GM19193 (cell line): ENCODE data around the gene ST6GALNAC2.

Source experiments
- POLR2A ChIP-seq: IDR thresholded peaks from 4 replicates; pipeline ENCODE4 v1.6.1; 2011; ENCODE audit not compliant: insufficient read depth, insufficient read length; ENCODE audit errors: extremely low read depth

Gene ST6GALNAC2

DNA sequence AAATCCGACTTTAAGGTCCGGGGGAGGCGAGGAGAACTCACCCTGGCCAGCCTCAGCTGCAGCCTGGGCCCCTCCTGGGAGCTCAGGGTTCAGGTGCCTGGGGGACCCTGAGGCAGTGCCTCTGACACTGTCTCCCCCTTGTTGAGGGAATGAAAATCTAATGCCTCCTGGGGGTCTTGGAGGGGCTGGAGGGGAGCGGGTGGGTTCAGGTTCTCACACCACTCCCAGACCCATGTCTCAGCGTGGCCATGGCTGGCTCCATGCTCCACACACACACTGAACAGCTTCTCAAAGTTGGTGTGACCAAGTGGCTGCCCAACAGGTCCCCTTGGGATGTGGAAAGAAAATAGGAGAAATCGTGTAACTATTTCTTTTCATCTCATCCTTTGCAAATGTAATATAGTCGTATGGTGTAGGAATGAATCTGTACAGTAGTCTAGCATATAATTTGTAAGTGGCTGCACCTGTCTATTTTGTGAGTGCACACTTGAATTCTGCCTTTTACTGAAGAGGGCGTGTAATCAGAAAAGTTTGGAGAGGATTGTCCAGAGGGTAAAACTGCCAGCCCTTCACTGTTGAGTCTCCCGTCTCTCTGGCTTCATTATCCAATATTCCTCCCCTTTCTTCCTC is 46.6 kb downstream of the ST6GALNAC2 start:
- no peak for TF ChIP-seq POLR2A

GRCh38 chr17:76538281-76538931 is 47.3 kb downstream of the ST6GALNAC2 start:
- TF ChIP-seq POLR2A, result no peak

GRCh38 chr17:76537578-76538280 is 47.9 kb downstream of the ST6GALNAC2 start, which contains the start of gene CYGB:
CYGB (minus strand) TSS chr17:76537709; CDS start chr17:76537542, 167 bp downstream.
- no peak for TF ChIP-seq POLR2A

GRCh38 chr17:76537288-76537577 is 48.4 kb downstream of the ST6GALNAC2 start:
- TF ChIP-seq POLR2A, result no peak

- no peak for TF ChIP-seq POLR2A
Measured at GRCh38 chr17:76536511-76537287, 49.0 kb downstream of the ST6GALNAC2 start.

DNA sequence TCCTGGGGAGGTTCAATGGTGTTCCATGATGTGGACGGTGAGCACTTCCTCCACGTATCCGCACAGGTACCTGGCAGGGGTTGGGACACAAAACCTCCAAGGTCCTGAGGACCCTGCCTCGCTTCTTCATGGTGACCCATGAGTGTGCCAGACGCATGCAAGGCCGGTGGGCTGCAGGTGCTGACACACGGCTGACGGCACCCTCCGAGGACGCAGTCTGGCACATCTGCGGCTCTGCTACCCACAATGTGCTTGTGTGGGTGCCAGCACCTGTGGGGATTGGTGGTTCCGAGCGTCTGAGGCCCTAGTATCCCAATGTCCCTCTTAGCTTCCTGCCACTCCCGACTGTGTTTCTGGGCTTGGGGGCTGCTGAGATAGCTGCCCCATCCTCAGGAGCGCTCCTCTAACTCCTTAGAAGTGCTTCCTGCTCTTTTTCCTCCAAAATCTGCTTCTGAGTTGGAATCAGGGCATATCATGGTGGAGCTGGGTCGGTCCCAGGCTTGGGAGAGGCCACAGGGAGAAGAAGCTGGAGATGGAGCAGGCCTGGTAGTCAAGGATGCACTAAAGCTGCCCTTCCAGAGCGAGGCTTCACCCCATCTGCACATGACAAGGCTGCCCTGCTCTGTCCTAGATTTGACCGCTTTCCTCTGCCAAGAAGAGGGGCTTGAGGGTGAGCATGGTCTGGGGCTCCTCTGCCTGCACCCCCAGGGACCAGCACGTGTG is 49.7 kb downstream of the ST6GALNAC2 start:
- TF ChIP-seq POLR2A, result no peak

GRCh38 chr17:76534831-76535732 is 50.6 kb downstream of the ST6GALNAC2 start:
- TF ChIP-seq POLR2A, result no peak

- no peak for TF ChIP-seq POLR2A
Measured at GRCh38 chr17:76532072-76532651, 53.5 kb downstream of the ST6GALNAC2 start.

GRCh38 chr17:76531486-76532038 is 54.1 kb downstream of the ST6GALNAC2 start:
- TF ChIP-seq POLR2A, result no peak

DNA sequence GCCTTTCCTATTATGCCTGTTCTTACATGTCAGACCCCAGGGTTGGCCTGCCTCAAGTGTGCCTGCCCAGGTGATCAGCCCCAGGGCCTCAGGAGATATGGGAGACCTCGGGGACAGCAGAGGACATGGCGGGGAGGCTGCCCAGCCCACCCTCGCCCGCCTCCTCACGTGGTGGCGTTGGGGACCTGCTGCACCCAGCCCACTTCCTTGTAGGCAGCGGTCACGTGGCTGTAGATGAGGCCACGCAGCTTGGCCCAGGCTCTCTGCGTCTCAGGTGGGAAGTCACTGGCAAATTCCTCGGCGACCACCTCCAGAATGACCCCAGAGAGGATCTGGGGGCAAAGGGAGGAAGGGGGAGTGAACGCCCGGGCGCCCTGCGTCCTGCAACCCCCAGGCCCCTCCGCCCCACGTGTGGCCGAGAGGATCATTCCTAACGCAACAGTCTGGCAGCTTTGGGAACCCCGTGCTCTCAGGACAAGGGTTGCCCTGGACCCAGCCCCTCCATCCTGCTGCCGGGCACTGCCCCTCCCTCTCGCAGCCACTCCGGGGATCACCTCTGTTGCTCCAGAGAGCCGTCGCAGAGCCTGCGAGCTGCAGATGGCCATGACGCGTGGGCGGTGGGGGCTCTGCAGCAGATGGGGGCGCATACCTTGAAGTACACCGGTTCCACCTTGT is 54.7 kb downstream of the ST6GALNAC2 start:
- TF ChIP-seq POLR2A, result no peak

- TF ChIP-seq POLR2A, result no peak
Measured at GRCh38 chr17:76530095-76530723, 55.5 kb downstream of the ST6GALNAC2 start.
